ENCODE measurements around the gene FLOT1.

- TF ChIP-seq, protein P1, sequence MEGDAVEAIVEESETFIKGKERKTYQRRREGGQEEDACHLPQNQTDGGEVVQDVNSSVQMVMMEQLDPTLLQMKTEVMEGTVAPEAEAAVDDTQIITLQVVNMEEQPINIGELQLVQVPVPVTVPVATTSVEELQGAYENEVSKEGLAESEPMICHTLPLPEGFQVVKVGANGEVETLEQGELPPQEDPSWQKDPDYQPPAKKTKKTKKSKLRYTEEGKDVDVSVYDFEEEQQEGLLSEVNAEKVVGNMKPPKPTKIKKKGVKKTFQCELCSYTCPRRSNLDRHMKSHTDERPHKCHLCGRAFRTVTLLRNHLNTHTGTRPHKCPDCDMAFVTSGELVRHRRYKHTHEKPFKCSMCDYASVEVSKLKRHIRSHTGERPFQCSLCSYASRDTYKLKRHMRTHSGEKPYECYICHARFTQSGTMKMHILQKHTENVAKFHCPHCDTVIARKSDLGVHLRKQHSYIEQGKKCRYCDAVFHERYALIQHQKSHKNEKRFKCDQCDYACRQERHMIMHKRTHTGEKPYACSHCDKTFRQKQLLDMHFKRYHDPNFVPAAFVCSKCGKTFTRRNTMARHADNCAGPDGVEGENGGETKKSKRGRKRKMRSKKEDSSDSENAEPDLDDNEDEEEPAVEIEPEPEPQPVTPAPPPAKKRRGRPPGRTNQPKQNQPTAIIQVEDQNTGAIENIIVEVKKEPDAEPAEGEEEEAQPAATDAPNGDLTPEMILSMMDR (IDR thresholded peaks at IDR 0.05; ENCODE audit: low read depth, low read length, poor library complexity, severe bottlenecking), result no peak
- TF ChIP-seq EZH2phosphoT487 (IDR thresholded peaks at IDR 0.05; ENCODE audit: borderline replicate concordance, low read length), result no peak
Observed at GRCh38 chr6:30747902-30748769, 5.6 kb upstream of the FLOT1 start.
